ENCODE data around the gene ATXN7L3B. TPM values are rescaled to one million over a fixed set of nuclear protein-coding genes. Genes with fewer than 3 reads are reported as not detected.
"Not testable (repeated sequence)": the region's sequence is repeated elsewhere in the genome, so short reads cannot be mapped to it uniquely, and the experiment has no call there.

ATXN7L3B gene
- total RNA-seq, 2 donors from 2014 or later = 28.8 to 29.6 TPM

GRCh38 chr12:74499192-74499591, 38.4 kb upstream of the ATXN7L3B start:
- no peak for TF ChIP-seq CTCF (IDR thresholded peaks at IDR 0.05)
- Histone ChIP-seq H3K9ac (ENCODE audit: low read depth in 2 of 2, low read length in 2 of 2) (no peak overlapping the region), H3K36me3 (no peaks in the 10 kb centered on the region), H3K4me1 (no peaks in the 10 kb centered on the region), H3K9me3 (no peaks in the 10 kb centered on the region), H3K27ac (no peak overlapping the region), H3K4me3 (no peak overlapping the region), H3K27me3 (no peaks in the 10 kb centered on the region)
- intact Hi-C loops (cut with DNase I) = no loop called here
- no peak for DNase-seq

- DNase-seq; H3K36me3 ChIP-seq; H3K27me3 ChIP-seq; H3K4me3 ChIP-seq; intact Hi-C loops (cut with DNase I); H3K9ac ChIP-seq (ENCODE audit: low read depth in 2 of 2, low read length in 2 of 2); H3K4me1 ChIP-seq; H3K27ac ChIP-seq; H3K9me3 ChIP-seq: not testable (repeated sequence)
Observed at GRCh38 chr12:74508873-74509657, 28.6 kb upstream of the ATXN7L3B start.

GRCh38 chr12:74509886-74510285, 27.7 kb upstream of the ATXN7L3B start:
- H3K4me3 ChIP-seq = no peak overlapping the region
- no peaks in the 10 kb centered on the region for H3K9me3 ChIP-seq
- TF ChIP-seq CTCF (IDR thresholded peaks at IDR 0.05) = no peak
- DNase-seq = no peak
- H3K36me3 ChIP-seq = no peaks in the 10 kb centered on the region
- no peaks in the 10 kb centered on the region for H3K4me1 ChIP-seq
- no peak overlapping the region for H3K9ac ChIP-seq (ENCODE audit: low read depth in 2 of 2, low read length in 2 of 2)
- no peak overlapping the region for H3K27ac ChIP-seq
- intact Hi-C loops (cut with DNase I) = no loop called here
- H3K27me3 ChIP-seq = no peaks in the 10 kb centered on the region

- H3K27ac ChIP-seq = no peak overlapping the region
- H3K27me3 ChIP-seq = no peaks in the 10 kb centered on the region
- H3K9me3 ChIP-seq = no peaks in the 10 kb centered on the region
- no peak for DNase-seq
- no peak overlapping the region for H3K9ac ChIP-seq (ENCODE audit: low read depth in 2 of 2, low read length in 2 of 2)
- no peak overlapping the region for H3K4me3 ChIP-seq
- no peaks in the 10 kb centered on the region for H3K4me1 ChIP-seq
- no peaks in the 10 kb centered on the region for H3K36me3 ChIP-seq
- TF ChIP-seq CTCF (IDR thresholded peaks at IDR 0.05) = no peak
- intact Hi-C loops (cut with DNase I) = no loop called here
Observed at GRCh38 chr12:74514098-74514872, 23.4 kb upstream of the ATXN7L3B start.

GRCh38 chr12:74515849-74516248, 21.8 kb upstream of the ATXN7L3B start:
- Histone ChIP-seq H3K4me3 (no peak overlapping the region), H3K36me3 (no peaks in the 10 kb centered on the region), H3K4me1 (no peaks in the 10 kb centered on the region), H3K27me3 (no peaks in the 10 kb centered on the region), H3K9ac (ENCODE audit: low read depth in 2 of 2, low read length in 2 of 2) (no peak overlapping the region), H3K27ac (no peak overlapping the region), H3K9me3 (no peaks in the 10 kb centered on the region)
- no peak for TF ChIP-seq CTCF (IDR thresholded peaks at IDR 0.05)
- intact Hi-C loops (cut with DNase I) = no loop called here
- DNase-seq = no peak

GRCh38 chr12:74526535-74526934, 11.1 kb upstream of the ATXN7L3B start:
- no peak for TF ChIP-seq CTCF (IDR thresholded peaks at IDR 0.05)
- intact Hi-C loops (cut with DNase I) = no loop called here
- H3K9me3 ChIP-seq = no peaks in the 10 kb centered on the region

More at GRCh38 chr12:74526535-74526934, 11.1 kb upstream of the ATXN7L3B start:
- H3K4me1 ChIP-seq = no peaks in the 10 kb centered on the region
- DNase-seq = no peak
- no peaks in the 10 kb centered on the region for H3K36me3 ChIP-seq
- no peak overlapping the region for H3K27ac ChIP-seq
- no peak overlapping the region for H3K9ac ChIP-seq (ENCODE audit: low read depth in 2 of 2, low read length in 2 of 2)
- H3K27me3 ChIP-seq = no peaks in the 10 kb centered on the region
- H3K4me3 ChIP-seq = no peak overlapping the region
